Mesenchymal stem cell (in vitro differentiated cells and primary cell): ENCODE results near the gene EOLA1. TPM values are rescaled to one million over a fixed set of nuclear protein-coding genes. Genes with fewer than 3 reads are reported as not detected.

Source experiments
- DNase-seq: peaks from one replicate; pipeline ENCODE4 v3.0.0-alpha.2; 2013
- H2AFZ ChIP-seq: one replicate; pipeline ENCODE4 v1.6.1; 2013; ENCODE audit warnings: low read depth, mild to moderate bottlenecking, control low read depth, inconsistent platforms, low read length, moderate library complexity
- H2AK5ac ChIP-seq: 2 replicates; pipeline ENCODE4 v1.6.1; 2013; ENCODE audit warnings: low read length, moderate library complexity, mild to moderate bottlenecking, inconsistent platforms; ENCODE audit not compliant: severe bottlenecking
- H2BK120ac ChIP-seq: one replicate; pipeline ENCODE4 v1.6.1; 2013; ENCODE audit warnings: low read depth, mild to moderate bottlenecking, inconsistent platforms, low read length, moderate library complexity
- H2BK12ac ChIP-seq, 2 experiments: one replicate each; pipeline ENCODE4 v1.6.1; 2013; ENCODE audit warnings: inconsistent platforms in 2 of 2, low read length in 2 of 2, mild to moderate bottlenecking in 2 of 2, moderate library complexity in 2 of 2, control low read depth in 1 of 2
- H2BK15ac ChIP-seq: one replicate; pipeline ENCODE4 v1.6.1; 2013; ENCODE audit warnings: mild to moderate bottlenecking, low read depth, inconsistent platforms; ENCODE audit not compliant: poor library complexity, severe bottlenecking
- H2BK5ac ChIP-seq: 2 replicates; pipeline ENCODE4 v1.6.1; 2013; ENCODE audit warnings: low read depth, mild to moderate bottlenecking, low read length, control low read depth, inconsistent platforms; ENCODE audit not compliant: poor library complexity, severe bottlenecking
- H3K14ac ChIP-seq, 2 experiments: one replicate each; pipeline ENCODE4 v1.6.1; 2013; ENCODE audit warnings: inconsistent platforms in 2 of 2, low read length in 2 of 2, control low read depth in 1 of 2, mild to moderate bottlenecking in 1 of 2, moderate library complexity in 1 of 2
- H3K18ac ChIP-seq, 2 experiments: one replicate each; pipeline ENCODE4 v1.6.1; 2013; ENCODE audit warnings: inconsistent platforms in 2 of 2, low read length in 2 of 2, control low read depth in 1 of 2, low read depth in 1 of 2, mild to moderate bottlenecking in 1 of 2
- H3K23ac ChIP-seq, 2 experiments: one replicate each; pipeline ENCODE4 v1.6.1; 2013; ENCODE audit warnings: inconsistent platforms in 2 of 2, low read length in 2 of 2, mild to moderate bottlenecking in 2 of 2, moderate library complexity in 2 of 2, control low read depth in 1 of 2
- H3K27ac ChIP-seq: 2 replicates; pipeline ENCODE4 v1.5.1; 2013; ENCODE audit warnings: mild to moderate bottlenecking, moderate library complexity, low read length, control low read depth, inconsistent platforms; ENCODE audit not compliant: poor library complexity, severe bottlenecking
- H3K27me3 ChIP-seq, 2 experiments: 2 replicates each; pipeline versions ENCODE4 v1.6.1 to v1.7.0; 2013; ENCODE audit warnings: low read length in 2 of 2, mild to moderate bottlenecking in 2 of 2, moderate library complexity in 2 of 2, control low read depth in 1 of 2, inconsistent platforms in 1 of 2; ENCODE audit not compliant: control insufficient read depth in 1 of 2, insufficient read depth in 1 of 2
- H3K36me3 ChIP-seq, 2 experiments: 2 replicates each; pipeline versions ENCODE4 v1.6.1 to v1.7.0; 2013; ENCODE audit warnings: low read length in 2 of 2, control low read depth in 1 of 2, inconsistent platforms in 1 of 2, low read depth in 1 of 2, mild to moderate bottlenecking in 1 of 2; ENCODE audit not compliant: insufficient read depth in 2 of 2, control insufficient read depth in 1 of 2
- H3K4ac ChIP-seq, 2 experiments: one replicate each; pipeline ENCODE4 v1.6.1; 2013; ENCODE audit warnings: inconsistent platforms in 2 of 2, low read length in 2 of 2, mild to moderate bottlenecking in 2 of 2, moderate library complexity in 2 of 2, control low read depth in 1 of 2, low read depth in 1 of 2
- H3K4me1 ChIP-seq: 2 replicates; pipeline ENCODE4 v1.6.1; 2013; ENCODE audit warnings: low read depth, low read length, control low read depth; ENCODE audit not compliant: control insufficient read depth, insufficient read depth
- H3K4me2 ChIP-seq: 2 replicates; pipeline ENCODE4 v1.6.1; 2013; ENCODE audit warnings: low read length, mild to moderate bottlenecking, inconsistent platforms; ENCODE audit not compliant: poor library complexity, severe bottlenecking
- H3K4me3 ChIP-seq, 2 experiments: 2 replicates each; pipeline versions ENCODE4 v1.5.1 to v1.7.0; 2013; ENCODE audit warnings: low read length in 2 of 2, mild to moderate bottlenecking in 2 of 2, control low read depth in 1 of 2, low read depth in 1 of 2; ENCODE audit not compliant: insufficient read depth in 1 of 2
- H3K79me1 ChIP-seq: replicated peaks from 2 replicates; pipeline ENCODE4 v1.6.1; 2013; ENCODE audit warnings: mild to moderate bottlenecking, control low read depth, low read length, inconsistent platforms; ENCODE audit not compliant: poor library complexity, severe bottlenecking
- H3K9ac ChIP-seq: 2 replicates; pipeline ENCODE4 v1.7.0; 2013; ENCODE audit warnings: mild to moderate bottlenecking, low read length, moderate library complexity
- H3K9me3 ChIP-seq: 2 replicates; pipeline ENCODE4 v1.7.0; 2013; ENCODE audit warnings: mild to moderate bottlenecking, low read length; ENCODE audit not compliant: control insufficient read depth
- H4K8ac ChIP-seq: one replicate; pipeline ENCODE4 v1.6.1; 2013; ENCODE audit warnings: inconsistent platforms, mild to moderate bottlenecking, low read length, moderate library complexity
- H4K91ac ChIP-seq: one replicate; pipeline ENCODE4 v1.6.1; 2013; ENCODE audit warnings: mild to moderate bottlenecking, low read length, inconsistent platforms
- WGBS: methylation state at CpG from one replicate; pipeline ENCODE4 v1.1.7; 2013; ENCODE audit warnings: mixed read lengths; 5-methylcytosine and 5-hydroxymethylcytosine counted together
- polyA plus RNA-seq, 2 experiments: library from polyadenylated mRNA; stranded (reverse); fragments of 200-250 nt; gene quantifications; one replicate each; pipeline ENCODE4 v1.2.3, GENCODE V29; 2013

The EOLA1 gene
- polyA plus RNA-seq (2013, experiment 1 of 2): 9.4 TPM
- polyA plus RNA-seq (2013, experiment 2 of 2): 8.4 TPM

DNA sequence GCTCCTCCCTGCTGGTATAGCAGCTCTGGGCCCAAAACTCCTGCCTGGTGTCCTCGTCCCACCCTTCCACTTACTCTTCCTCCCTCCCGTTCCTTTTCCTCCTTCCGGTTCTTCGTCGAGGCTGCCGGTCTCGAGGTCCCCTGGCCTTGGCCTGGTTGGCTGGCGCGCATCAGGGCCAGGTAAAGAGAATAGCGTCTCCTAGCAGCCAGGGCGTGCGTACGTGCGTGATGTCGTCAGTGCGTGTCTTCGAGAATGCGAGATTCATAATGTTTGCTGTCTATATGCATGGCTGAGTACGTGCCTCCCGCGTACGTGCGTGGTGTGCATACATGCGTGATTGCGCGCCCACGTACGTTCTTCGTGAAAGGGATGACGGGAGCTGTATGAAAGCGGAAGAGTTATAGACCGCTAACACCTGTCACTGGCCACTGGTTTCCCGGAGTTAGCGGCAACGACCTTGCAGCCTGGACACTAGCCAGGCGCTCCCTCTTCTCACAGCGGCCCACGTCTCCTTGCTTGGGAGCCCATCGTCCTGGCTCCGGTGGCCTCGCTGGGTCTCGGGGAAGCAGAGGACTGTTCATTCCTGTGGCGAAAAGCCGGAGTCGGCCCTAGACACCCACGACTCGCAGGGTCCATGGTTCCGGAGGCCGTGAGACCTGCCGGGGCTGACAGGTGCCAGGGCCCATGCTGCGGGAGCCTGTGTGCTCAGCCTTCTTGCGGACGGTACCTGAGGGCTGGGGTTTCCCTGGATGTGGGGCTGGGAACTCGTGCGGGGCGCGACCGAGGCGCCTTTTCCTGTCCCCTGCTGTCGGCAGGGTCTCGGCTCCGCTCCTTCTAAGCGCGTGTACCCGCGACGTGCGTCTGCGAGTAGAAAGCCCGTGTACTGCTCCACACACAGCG, at the start of gene EOLA1:
TSS of gene EOLA1 (plus strand) at position 392 of the 900 bp plus-strand sequence. CDS start 4,619 bp downstream, outside the sequence.
- Histone ChIP-seq H3K36me3 (peaks cover 2 to 8% of the 10 kb centered on the region in 2 experiments), H3K4me3 (peak within 1 kb of the TSS; percentile 82 to 88), H3K4me2 (peak within 1 kb of the TSS; percentile 85), H2AFZ (no peak within 1 kb of the TSS), H3K9ac (peak within 1 kb of the TSS; percentile 89), H4K91ac (peak within 1 kb of the TSS; percentile 75), H2BK12ac (no peak within 1 kb of the TSS), H3K23ac (no peak within 1 kb of the TSS), H2BK15ac (no peak within 1 kb of the TSS), H3K27me3 (no peaks in the 10 kb centered on the region), H4K8ac (peak within 1 kb of the TSS; percentile 84), H3K4ac (peak within 1 kb of the TSS in 1 of 2 experiments; percentile 24), H3K4me1 (peaks cover 7% of the 10 kb centered on the region), H3K27ac (peak within 1 kb of the TSS; percentile 96), H2BK5ac (no peak within 1 kb of the TSS), H2BK120ac (no peak within 1 kb of the TSS), H3K14ac (peak within 1 kb of the TSS in 1 of 2 experiments; percentile 8), H3K9me3 (no peaks in the 10 kb centered on the region), H3K18ac (peak within 1 kb of the TSS; percentile 62 to 80), H3K79me1 (no peaks in the 10 kb centered on the region), H2AK5ac (no peak within 1 kb of the TSS)
- under 1% methylated on average over 60 of the region's 71 CpGs for WGBS
- peak; percentile 95 for DNase-seq

DNA sequence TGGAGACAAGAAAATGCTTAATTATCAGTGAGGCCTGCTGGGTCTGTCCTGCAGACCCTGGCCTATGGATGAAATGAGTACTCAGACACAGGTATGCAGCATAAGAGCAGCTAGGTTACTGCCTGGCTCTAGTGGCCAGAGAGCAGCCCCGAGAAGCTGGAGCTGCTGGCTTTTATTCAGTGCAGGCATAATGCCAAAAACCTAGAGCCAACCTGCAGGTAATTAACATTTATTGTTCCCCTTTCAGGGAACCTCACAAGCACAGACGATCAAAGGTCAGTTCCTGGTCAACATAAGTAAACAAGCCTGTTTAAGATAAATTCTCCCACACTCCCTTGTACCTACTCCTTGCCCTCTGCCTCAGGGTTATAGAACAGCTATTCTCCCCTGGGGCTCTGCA, 49.0 kb upstream of the EOLA1 start:
- WGBS: 80% methylated on average over 2 of the region's 2 CpGs
- H3K23ac ChIP-seq: no peak overlapping the region

GRCh38 chrX:149493567-149494562, 46.9 kb upstream of the EOLA1 start:
- Histone ChIP-seq H2AK5ac (no peak overlapping the region), H3K9ac (no peak overlapping the region), H3K4me2 (no peak overlapping the region), H4K8ac (no peak overlapping the region), H3K9me3 (no peaks in the 10 kb centered on the region), H2BK15ac (no peak overlapping the region), H2AFZ (no peak overlapping the region), H3K4me3 (no peak overlapping the region), H3K36me3 (peaks cover 47 to 96% of the 10 kb centered on the region in 2 experiments), H3K4me1 (peaks cover 27% of the 10 kb centered on the region), H3K23ac (no peak overlapping the region), H3K79me1 (peaks cover 14% of the 10 kb centered on the region), H3K18ac (peak overlapping the region in 1 of 2 experiments; percentile 5), H3K27ac (peak overlapping the region; percentile 92), H2BK12ac (no peak overlapping the region), H2BK120ac (no peak overlapping the region), H3K14ac (no peak overlapping the region), H3K27me3 (no peaks in the 10 kb centered on the region), H4K91ac (no peak overlapping the region), H2BK5ac (no peak overlapping the region), H3K4ac (no peak overlapping the region)
- WGBS: 88% methylated on average over 9 of the region's 13 CpGs
- DNase-seq: peak; percentile 30

More for the DNA sequence above, 49.0 kb upstream of the EOLA1 start:
- Histone ChIP-seq H4K91ac (no peak overlapping the region), H3K36me3 (peaks cover 49 to 88% of the 10 kb centered on the region in 2 experiments), H2BK5ac (no peak overlapping the region), H3K9ac (no peak overlapping the region), H3K27ac (no peak overlapping the region), H3K4me2 (no peak overlapping the region), H3K27me3 (no peaks in the 10 kb centered on the region), H4K8ac (no peak overlapping the region), H2AK5ac (no peak overlapping the region), H2AFZ (no peak overlapping the region), H3K4me3 (no peak overlapping the region), H3K79me1 (peaks cover 14% of the 10 kb centered on the region), H2BK12ac (no peak overlapping the region), H3K14ac (no peak overlapping the region), H2BK15ac (no peak overlapping the region), H3K9me3 (no peaks in the 10 kb centered on the region), H3K18ac (no peak overlapping the region), H3K4ac (no peak overlapping the region), H2BK120ac (no peak overlapping the region), H3K4me1 (peaks cover 23% of the 10 kb centered on the region)
- DNase-seq: no peak
